Measurements from ENCODE around the gene POLR2B. TPM values are rescaled to one million over a fixed set of nuclear protein-coding genes. Genes with fewer than 3 reads are reported as not detected.

Gene POLR2B
- total and polyA plus RNA-seq, 2 of the 4 experiments (the other 2 are of a cell fraction) = 74.0 to 106 TPM

- H3K79me1 ChIP-seq (ENCODE audit: low read depth in 1 of 2, low read length in 2 of 2) = peaks cover 8 to 40% of the 10 kb centered on the region in 2 experiments; a peak in 3 of 4 replicates
- H3K27ac ChIP-seq (ENCODE audit: insufficient read depth, low read length) = no peak overlapping the region
- H4K20me1 ChIP-seq (ENCODE audit: insufficient read depth, low read length) = peaks cover 13% of the 10 kb centered on the region
- no peak for ATAC-seq (ENCODE audit: low read depth)
- no peak overlapping the region for H2BK5ac ChIP-seq (ENCODE audit: low read depth, low read length, poor library complexity, severe bottlenecking)
- no peak overlapping the region for H2BK15ac ChIP-seq (ENCODE audit: low read depth, low read length)
- H2AK5ac ChIP-seq (ENCODE audit: low read depth, low read length) = no peak overlapping the region
- in situ Hi-C loops (cut with MboI; ENCODE audit: low sequenced_read_pairs) = no loop called here
- no peak overlapping the region for H3K56ac ChIP-seq (ENCODE audit: extremely low read depth, insufficient read depth, low read length)
- no peak overlapping the region for H4K5ac ChIP-seq (ENCODE audit: low read depth, low read length)
- intact Hi-C loops (cut with micrococcal nuclease) = no loop called here
- no peak overlapping the region for H3K4me2 ChIP-seq (ENCODE audit: low read depth, low read length)
- H3K27me3 ChIP-seq (ENCODE audit: control insufficient read depth, insufficient read depth, low read length) = no peaks in the 10 kb centered on the region
- H2BK120ac ChIP-seq (ENCODE audit: low read depth, low read length) = no peak overlapping the region
- POLR2A ChIA-PET (ENCODE audit: unreplicated experiment) = no interaction called here
- H4K91ac ChIP-seq (ENCODE audit: insufficient read depth, low read depth, low read length) = no peak overlapping the region
- no peak overlapping the region for H2AK9ac ChIP-seq (replicated peaks; ENCODE audit: low read depth, low read length, poor library complexity)
- H2BK20ac ChIP-seq (ENCODE audit: low read depth, low read length) = no peak overlapping the region
- TF ChIP-seq RCOR1 (IDR thresholded peaks at IDR 0.05; ENCODE audit: insufficient replicate concordance, low read length) (no peak), RAD21 (IDR thresholded peaks at IDR 0.05; ENCODE audit: low read length) (no peak), CHD1 (IDR thresholded peaks at IDR 0.05; ENCODE audit: low read depth, low read length) (no peak), RFX5 (IDR thresholded peaks at IDR 0.05; ENCODE audit: low read depth, low read length) (no peak), NFE2L2 (IDR thresholded peaks at IDR 0.05; ENCODE audit: low read depth, low read length) (no peak), MAFK (IDR thresholded peaks at IDR 0.05; ENCODE audit: low read depth, low read length) (no peak), BHLHE40 (IDR thresholded peaks at IDR 0.05; ENCODE audit: low read depth, low read length) (no peak), ELK1 (IDR thresholded peaks at IDR 0.05; ENCODE audit: borderline replicate concordance, low read depth, low read length) (no peak), MAZ (IDR thresholded peaks at IDR 0.05; ENCODE audit: borderline replicate concordance, low read depth, low read length) (no peak), USF2 (IDR thresholded peaks at IDR 0.05; ENCODE audit: low read depth, low read length) (no peak), CTCF (conservative IDR thresholded peaks at IDR 0.05; ENCODE audit: low read depth, low read length) (no peak), CEBPB (IDR thresholded peaks at IDR 0.05; ENCODE audit: low read depth, low read length) (no peak), MXI1 (IDR thresholded peaks at IDR 0.05; ENCODE audit: borderline replicate concordance, low read depth, low read length) (no peak), FOS (IDR thresholded peaks at IDR 0.05; ENCODE audit: low read depth, low read length) (no peak)
- no peak overlapping the region for H3K14ac ChIP-seq (replicated peaks; ENCODE audit: low read depth, low read length)
- no TSS peak for BruUV-seq (replicated peaks)
- H3K36me3 ChIP-seq (ENCODE audit: control insufficient read depth, insufficient read depth, low read length) = peaks cover 35% of the 10 kb centered on the region
- CTCF ChIA-PET = interaction anchor here (0.6 kb wide), 1 partner anchor 38 kb away, joined by 5 read pairs; no protein-coding TSS in a partner anchor
- H3K9me1 ChIP-seq (ENCODE audit: insufficient read depth, low read length) = no peaks in the 10 kb centered on the region; the same call in none of the 2 replicates
- dilution Hi-C loops (cut with HindIII; ENCODE audit: low sequenced_read_pairs, unreplicated experiment) = no loop called here
- no peak overlapping the region for H3K4me3 ChIP-seq (ENCODE audit: insufficient read depth, low read depth, low read length)
- H3K9me3 ChIP-seq (ENCODE audit: control insufficient read depth, insufficient read depth, low read length) = peaks cover 6% of the 10 kb centered on the region
- no peaks in the 10 kb centered on the region for H3K4me1 ChIP-seq (ENCODE audit: control insufficient read depth, insufficient read depth, low read length)
- H3K9ac ChIP-seq (ENCODE audit: low read depth, low read length) = no peak overlapping the region
- no peak for DNase-seq
- no peak overlapping the region for H3K23ac ChIP-seq (ENCODE audit: low read depth, low read length)
- H3K18ac ChIP-seq (ENCODE audit: low read depth, low read length) = no peak overlapping the region
- H3K4ac ChIP-seq (ENCODE audit: low read depth, low read length) = no peak overlapping the region
- 100% methylated on average over 1 of the region's 2 CpGs; no CpG with 5 or more reads in 1 of the 2 experiments for WGBS, 2 experiments (ENCODE audit: extremely low coverage in 2 of 2, insufficient read length in 1 of 2)
- H2AFZ ChIP-seq (replicated peaks; ENCODE audit: low read length, poor library complexity) = no peak overlapping the region
- H4K8ac ChIP-seq (ENCODE audit: low read depth in 2 of 2, low read length in 2 of 2) = no peak overlapping the region
Observed at GRCh38 chr4:56972389-56972788, 6.3 kb upstream of the POLR2B start.

Measured in IMR-90 (cell line).